LNCaP clone FGC (cell line): ENCODE measurements around the gene USP2.

ENCODE experiments used
- DNase-seq: peaks from one replicate; pipeline ENCODE4 v3.0.0-alpha.2; 2011; ENCODE audit warnings: low read depth
- H3K4me3 ChIP-seq: 2 replicates; pipeline ENCODE4 v1.5.1; 2011; ENCODE audit warnings: mild to moderate bottlenecking, low read depth, low read length, control low read depth
- TF ChIP-seq, protein P1 (sequence below): IDR thresholded peaks from 2 replicates; pipeline ENCODE4 v1.5.1; 2012; ENCODE audit warnings: mild to moderate bottlenecking; ENCODE audit not compliant: control insufficient read depth, insufficient read depth; ENCODE audit errors: extremely low read depth

USP2 gene

DNA sequence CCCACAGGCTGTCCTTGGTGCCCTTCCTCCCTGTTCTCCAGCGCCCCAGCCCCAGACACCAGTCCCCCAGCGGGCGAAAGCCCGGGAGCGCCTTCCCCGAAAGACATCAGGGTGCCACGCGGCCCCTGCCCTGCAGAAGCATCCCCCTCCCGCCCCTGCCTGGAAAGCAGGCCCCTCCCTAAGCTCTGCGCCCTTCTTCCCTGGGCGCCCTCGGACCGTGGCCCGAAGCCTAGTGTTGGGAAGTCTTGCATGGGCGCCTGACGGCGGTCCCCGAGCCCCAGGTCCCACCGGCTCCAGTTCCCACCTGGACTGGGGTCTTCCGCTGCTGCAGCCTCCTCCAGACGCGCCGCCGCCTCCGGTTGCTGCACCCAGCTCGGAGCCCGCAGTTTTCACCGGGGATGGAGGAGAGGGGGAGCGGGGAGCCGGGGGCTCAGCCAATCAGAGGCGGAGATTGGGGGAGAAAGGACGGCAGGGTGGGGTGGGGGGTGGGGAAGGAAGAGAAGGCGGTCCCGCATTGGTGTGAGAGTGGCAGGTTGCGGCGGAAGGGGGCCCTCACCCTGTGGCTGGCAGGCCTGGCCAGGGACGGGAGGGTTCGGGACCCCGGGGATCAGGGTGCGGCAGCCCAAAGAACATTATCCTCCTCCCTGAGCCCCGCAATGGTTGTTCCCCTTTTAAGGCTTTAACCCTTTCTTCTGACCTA, 41.5 kb upstream of the USP2 start, which contains the start of gene THY1:
THY1 (minus strand) TSS at position 364 of the 700 bp plus-strand sequence. CDS start 2,267 bp downstream, outside the sequence.
- no peak within 1 kb of the TSS for H3K4me3 ChIP-seq
- DNase-seq, result no peak
- TF ChIP-seq, protein P1, sequence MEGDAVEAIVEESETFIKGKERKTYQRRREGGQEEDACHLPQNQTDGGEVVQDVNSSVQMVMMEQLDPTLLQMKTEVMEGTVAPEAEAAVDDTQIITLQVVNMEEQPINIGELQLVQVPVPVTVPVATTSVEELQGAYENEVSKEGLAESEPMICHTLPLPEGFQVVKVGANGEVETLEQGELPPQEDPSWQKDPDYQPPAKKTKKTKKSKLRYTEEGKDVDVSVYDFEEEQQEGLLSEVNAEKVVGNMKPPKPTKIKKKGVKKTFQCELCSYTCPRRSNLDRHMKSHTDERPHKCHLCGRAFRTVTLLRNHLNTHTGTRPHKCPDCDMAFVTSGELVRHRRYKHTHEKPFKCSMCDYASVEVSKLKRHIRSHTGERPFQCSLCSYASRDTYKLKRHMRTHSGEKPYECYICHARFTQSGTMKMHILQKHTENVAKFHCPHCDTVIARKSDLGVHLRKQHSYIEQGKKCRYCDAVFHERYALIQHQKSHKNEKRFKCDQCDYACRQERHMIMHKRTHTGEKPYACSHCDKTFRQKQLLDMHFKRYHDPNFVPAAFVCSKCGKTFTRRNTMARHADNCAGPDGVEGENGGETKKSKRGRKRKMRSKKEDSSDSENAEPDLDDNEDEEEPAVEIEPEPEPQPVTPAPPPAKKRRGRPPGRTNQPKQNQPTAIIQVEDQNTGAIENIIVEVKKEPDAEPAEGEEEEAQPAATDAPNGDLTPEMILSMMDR, result no peak

GRCh38 chr11:119421941-119422808, 40.7 kb upstream of the USP2 start:
- TF ChIP-seq, protein P1, result no peak
- H3K4me3 ChIP-seq, result no peak overlapping the region
- DNase-seq, result no peak

DNA sequence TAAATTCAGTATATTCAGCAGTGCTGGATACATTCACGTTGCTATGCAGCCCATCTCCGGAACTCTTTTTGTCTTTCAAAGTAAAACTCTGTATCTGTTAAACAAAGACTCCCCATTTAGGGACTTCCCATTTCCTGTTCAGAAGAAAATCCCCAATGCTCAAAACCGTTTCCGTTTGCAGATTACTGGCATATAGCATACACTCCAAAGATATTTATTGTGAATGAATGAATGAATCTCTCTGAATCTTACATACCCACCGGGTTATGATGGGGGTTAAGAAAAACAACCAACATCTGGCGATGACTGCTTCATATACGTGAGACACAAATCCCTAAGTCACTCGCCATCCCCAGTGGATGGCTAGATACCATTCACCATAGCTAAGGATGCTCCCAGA, 39.9 kb upstream of the USP2 start:
- no peak overlapping the region for H3K4me3 ChIP-seq

GRCh38 chr11:119420631-119421030, 39.1 kb upstream of the USP2 start:
- DNase-seq, result no peak
- H3K4me3 ChIP-seq, result no peak overlapping the region
- TF ChIP-seq, protein P1, result no peak

More for the DNA sequence above, 39.9 kb upstream of the USP2 start:
- TF ChIP-seq, protein P1, result no peak
- DNase-seq, result no peak

- no peak for DNase-seq
- no peak overlapping the region for H3K4me3 ChIP-seq
- TF ChIP-seq, protein P1, result no peak
Measured at GRCh38 chr11:119419834-119420492, 38.5 kb upstream of the USP2 start.

DNA sequence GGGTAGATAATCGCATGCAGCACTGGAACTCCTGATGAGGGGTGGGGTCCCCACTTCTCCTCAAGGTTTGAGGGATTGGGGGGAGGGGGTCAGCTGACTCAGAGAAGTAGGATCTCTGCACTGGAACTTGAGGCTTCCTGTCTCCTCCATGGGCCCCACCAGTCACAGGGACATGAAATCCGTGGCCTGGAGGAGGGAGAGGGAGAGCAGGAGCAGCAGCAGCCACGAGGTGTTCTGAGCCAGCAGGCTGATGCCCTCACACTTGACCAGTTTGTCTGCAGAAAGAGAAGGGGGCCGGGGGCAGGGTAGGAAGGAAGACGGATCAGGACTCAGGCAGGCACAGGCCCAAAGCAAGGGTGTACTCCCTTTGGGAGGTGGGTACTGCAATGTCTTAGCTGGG, 37.8 kb upstream of the USP2 start:
- no peak overlapping the region for H3K4me3 ChIP-seq
- DNase-seq, result no peak
- TF ChIP-seq, protein P1, result no peak
